Activated CD8-positive, alpha-beta T cell treated with anti-CD3 and anti-CD28 coated beads for 36 hours (primary cell): Measurements from ENCODE around the gene RNF13. TPM values are rescaled to one million over a fixed set of nuclear protein-coding genes. Genes with fewer than 3 reads are reported as not detected.
A peak's percentile ranks its signal among the peaks of the same experiment; 100 is the strongest.

ENCODE experiments used
- ATAC-seq: fragments of 200-7000 bp; cut with Tn5 transposase; one replicate; pipeline ENCODE4 v1.10.0; 2021; ENCODE audit warnings: mild to moderate bottlenecking, moderate library complexity
- CTCF ChIA-PET: fragments of 350-600 bp; sonication (Branson Sonifier 250); formaldehyde crosslinking; loops from one replicate; lab custom pipeline; 2021; ENCODE audit warnings: antibody characterized with exemption; lab: Charles Lee
- POLR2A ChIA-PET: fragments of 350-600 bp; sonication (Branson Sonifier 250); formaldehyde crosslinking; loops from one replicate; lab custom pipeline; 2021; ENCODE audit warnings: antibody characterized with exemption; lab: Charles Lee
- DNase-seq: peaks from one replicate; pipeline ENCODE4 v3.0.0-alpha.2; 2020
- H3K27ac Mint-ChIP-seq: one replicate; pipeline ENCODE4 v1.8.0; 2021; ENCODE audit warnings: mild to moderate bottlenecking, mixed read lengths
- H3K27me3 Mint-ChIP-seq: one replicate; pipeline ENCODE4 v1.8.0; 2021; ENCODE audit warnings: mixed read lengths
- H3K36me3 Mint-ChIP-seq: one replicate; pipeline ENCODE4 v1.8.0; 2021; ENCODE audit warnings: low read depth, mixed read lengths
- H3K4me1 Mint-ChIP-seq: one replicate; pipeline ENCODE4 v1.8.0; 2021; ENCODE audit warnings: low read depth, mixed read lengths
- H3K4me3 Mint-ChIP-seq: one replicate; pipeline ENCODE4 v1.8.0; 2021; ENCODE audit warnings: mild to moderate bottlenecking, moderate library complexity, mixed read lengths
- H3K9me3 Mint-ChIP-seq: one replicate; pipeline ENCODE4 v1.8.0; 2021; ENCODE audit warnings: mixed read lengths
- CTCF ChIP-seq: fragments of 200-600 bp; IDR thresholded peaks from one replicate; pipeline ENCODE4 v1.8.0; 2022; ENCODE audit warnings: antibody characterized with exemption, mild to moderate bottlenecking
- intact Hi-C: fragments of 100-400 bp; cut with micrococcal nuclease; formaldehyde crosslinking; loops from one replicate; pipeline ENCODE4 v1.10.0; 2022
- total RNA-seq, 2 experiments: library from RNA; stranded (reverse); gene quantifications; one replicate each; pipeline ENCODE4 v1.2.3, GENCODE V29; 2021

RNF13 gene
- total RNA-seq, 2 experiments from 2014 or later, result 25.7 to 26.3 TPM

DNA sequence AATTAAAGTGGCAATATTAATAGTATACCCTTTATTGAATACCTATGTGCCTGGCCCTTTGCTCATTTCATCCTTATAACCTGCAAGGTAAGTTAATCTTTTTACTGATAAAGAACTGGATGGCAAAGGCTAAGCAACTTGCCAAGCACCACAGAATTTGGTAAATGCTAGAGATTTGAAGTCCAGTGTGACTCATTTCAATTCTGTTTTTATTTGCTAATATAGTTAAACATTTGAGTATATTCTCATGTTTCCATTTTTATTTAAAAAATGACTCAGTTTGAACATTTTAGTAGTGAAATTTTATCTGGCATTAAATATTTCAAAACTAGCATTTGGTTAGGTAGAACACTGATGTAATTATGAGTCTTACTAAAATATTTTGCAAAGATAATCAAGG is 146.4 kb downstream of the RNF13 start:
- no peak for TF ChIP-seq CTCF
- ChIA-PET CTCF (interaction anchor here (1.5 to 1.8 kb wide), 2 partner anchors 24 to 225 kb away, joined by 5 read pairs; no protein-coding TSS in a partner anchor), POLR2A (no interaction called here)
- Mint-ChIP-seq H3K27ac (no peak overlapping the region), H3K36me3 (no peaks in the 10 kb centered on the region), H3K4me3 (no peak overlapping the region), H3K9me3 (no peaks in the 10 kb centered on the region), H3K4me1 (peaks cover 11% of the 10 kb centered on the region), H3K27me3 (no peaks in the 10 kb centered on the region)
- no peak for ATAC-seq
- intact Hi-C loops, result no loop called here
- no peak for DNase-seq

DNA sequence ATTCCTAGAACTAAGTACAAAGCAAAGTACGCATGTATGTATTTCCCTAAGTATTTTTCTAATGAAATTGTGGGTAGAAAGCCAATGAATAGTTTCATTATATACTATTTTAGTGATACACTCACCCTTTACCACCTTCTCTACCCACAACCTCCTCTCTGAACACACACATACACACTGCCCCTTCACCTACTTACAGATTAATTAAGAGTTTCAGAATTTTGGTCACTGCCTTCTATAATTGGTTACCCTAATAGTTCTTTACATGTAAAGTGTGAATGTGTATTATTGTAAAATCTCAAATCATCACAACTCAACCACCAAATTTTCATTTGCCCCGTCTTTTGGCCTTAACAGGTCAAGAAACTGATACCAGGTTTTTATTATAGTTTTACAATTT is 150.5 kb downstream of the RNF13 start:
- ChIA-PET POLR2A (no interaction called here), CTCF (interaction anchor here (0.9 to 1.8 kb wide), 3 partner anchors 26 to 221 kb away, joined by 3 to 5 read pairs (median 3); no protein-coding TSS in a partner anchor)
- Mint-ChIP-seq H3K27me3 (no peaks in the 10 kb centered on the region), H3K4me3 (no peak overlapping the region), H3K4me1 (no peaks in the 10 kb centered on the region), H3K9me3 (no peaks in the 10 kb centered on the region), H3K36me3 (no peaks in the 10 kb centered on the region), H3K27ac (no peak overlapping the region)
- DNase-seq (no peak), ATAC-seq (no peak)
- intact Hi-C loops, result loop anchor here (10.0 kb wide), 1 partner anchor 531 kb away; no protein-coding TSS in a partner anchor
- TF ChIP-seq CTCF, result no peak

DNA sequence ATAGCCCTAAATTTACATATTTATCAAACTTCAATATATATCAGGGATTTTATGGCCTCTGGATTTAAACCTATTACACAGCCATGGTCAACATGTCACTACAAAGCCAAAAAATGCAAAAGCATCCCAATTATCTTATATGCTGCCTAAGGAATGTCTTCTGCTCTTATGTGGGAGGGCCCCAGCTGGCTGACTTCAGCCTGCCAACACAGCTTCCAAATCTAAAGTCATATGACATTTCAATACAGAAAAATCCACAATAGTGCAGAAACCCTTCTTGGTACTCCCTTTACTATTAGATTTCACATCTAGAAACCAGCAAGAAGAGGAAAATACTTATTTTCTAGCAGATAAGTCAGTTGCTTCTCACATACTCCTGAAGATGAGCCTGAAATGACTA is 151.3 kb downstream of the RNF13 start:
- Mint-ChIP-seq H3K27ac (no peak overlapping the region), H3K9me3 (no peaks in the 10 kb centered on the region), H3K27me3 (no peaks in the 10 kb centered on the region), H3K4me1 (peaks cover 3% of the 10 kb centered on the region), H3K36me3 (no peaks in the 10 kb centered on the region), H3K4me3 (no peak overlapping the region)
- ChIA-PET POLR2A (no interaction called here), CTCF (interaction anchor here (1.2 to 3.7 kb wide), 3 partner anchors 28 to 220 kb away, joined by 3 to 25 read pairs (median 5); no protein-coding TSS in a partner anchor)
- no peak for TF ChIP-seq CTCF
- intact Hi-C loops, result loop anchor here (10.0 kb wide), 1 partner anchor 531 kb away; no protein-coding TSS in a partner anchor
- ATAC-seq (no peak), DNase-seq (no peak)

GRCh38 chr3:149965278-149965677 is 152.3 kb downstream of the RNF13 start:
- DNase-seq (no peak), ATAC-seq (no peak)
- intact Hi-C loops, result loop anchor here (5.0 to 10.0 kb wide), 2 partner anchors 217 to 530 kb away; no protein-coding TSS in a partner anchor
- H3K4me1 Mint-ChIP-seq, result peaks cover 9% of the 10 kb centered on the region
- ChIA-PET CTCF (interaction anchor here (1.2 to 4.8 kb wide), 6 partner anchors 15 to 255 kb away, joined by 3 to 56 read pairs (median 15); no protein-coding TSS in a partner anchor), POLR2A (no interaction called here)
- H3K4me3 Mint-ChIP-seq, result no peak overlapping the region
- H3K27ac Mint-ChIP-seq, result no peak overlapping the region
- no peaks in the 10 kb centered on the region for H3K9me3 Mint-ChIP-seq
- no peaks in the 10 kb centered on the region for H3K36me3 Mint-ChIP-seq
- no peak for TF ChIP-seq CTCF
- H3K27me3 Mint-ChIP-seq, result no peaks in the 10 kb centered on the region

DNA sequence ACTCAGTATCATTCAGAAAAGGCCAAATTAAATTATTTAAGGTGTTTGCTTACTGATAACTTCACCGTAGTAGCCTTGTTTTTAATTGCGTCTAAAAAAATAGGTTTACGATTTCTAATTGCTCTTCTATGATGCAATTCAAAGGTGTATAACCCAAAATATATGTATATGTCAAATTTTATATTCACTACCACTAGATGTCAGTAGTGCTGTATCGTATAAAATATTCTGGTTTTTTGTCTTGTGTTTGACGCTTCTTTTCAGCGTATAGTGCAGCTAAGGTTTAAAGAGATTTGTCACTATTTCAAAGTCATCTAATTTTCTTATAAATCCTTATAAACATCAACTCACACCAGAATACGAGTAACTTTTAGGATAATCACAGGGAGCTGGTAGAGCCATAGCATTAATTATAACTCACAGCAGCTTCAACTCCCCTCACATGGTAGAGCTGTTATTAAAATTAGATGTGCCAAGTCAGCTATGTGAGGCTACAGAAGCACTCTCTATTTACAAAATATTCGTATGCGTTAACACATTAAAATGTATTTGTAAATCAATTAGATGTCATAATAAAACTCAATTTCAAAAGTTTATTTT is 154.2 kb downstream of the RNF13 start:
- Mint-ChIP-seq H3K36me3 (no peaks in the 10 kb centered on the region), H3K4me1 (peaks cover 16% of the 10 kb centered on the region), H3K9me3 (no peaks in the 10 kb centered on the region), H3K27me3 (peaks cover 9% of the 10 kb centered on the region), H3K4me3 (no peak overlapping the region), H3K27ac (no peak overlapping the region)
- CTCF ChIA-PET, result interaction anchor here (0.9 to 4.8 kb wide), 19 partner anchors 9 to 264 kb away, joined by 3 to 56 read pairs (median 5); no protein-coding TSS in a partner anchor
- POLR2A ChIA-PET, result interaction anchor here (1.4 kb wide), 1 partner anchor 217 kb away, joined by 3 read pairs; no protein-coding TSS in a partner anchor
- intact Hi-C loops, result loop anchor here (2.0 to 10.0 kb wide), 3 partner anchors 215 to 528 kb away; no protein-coding TSS in a partner anchor
- ATAC-seq, result no peak
- peak; percentile 74 for TF ChIP-seq CTCF
- DNase-seq, result no peak
